Testis (tissue), 3 donors: ENCODE data around the gene KCNIP3. TPM values are rescaled to one million over a fixed set of nuclear protein-coding genes. Genes with fewer than 3 reads are reported as not detected.

Experiments used
- DNase-seq: peaks from one replicate; pipeline ENCODE4 v3.0.0-alpha.2; 2019
- H3K27ac ChIP-seq, 2 donors: fragments of 200-600 bp; sonication (generic); one replicate each; pipeline ENCODE4 v1.5.1; 2019
- H3K27me3 ChIP-seq: fragments of 200-600 bp; sonication (generic); one replicate; pipeline ENCODE4 v1.5.1; 2019
- H3K36me3 ChIP-seq: fragments of 200-600 bp; sonication (generic); one replicate; pipeline ENCODE4 v1.5.1; 2017; ENCODE audit warnings: low read depth; ENCODE audit errors: missing control alignments
- H3K4me1 ChIP-seq: fragments of 200-600 bp; sonication (generic); one replicate; pipeline ENCODE4 v1.5.1; 2019
- H3K4me3 ChIP-seq, 2 donors: fragments of 200-600 bp; sonication (generic); one replicate each; pipeline ENCODE4 v1.5.1; 2017 to 2019
- H3K9me3 ChIP-seq: fragments of 200-600 bp; sonication (generic); one replicate; pipeline ENCODE4 v1.5.1; 2017
- CTCF ChIP-seq, 3 experiments: fragments of 450-650 bp in 2 of 3; fragments of 200-600 bp in 1 of 3; sonication (generic) in 1 of 3; IDR thresholded peaks; one replicate each; pipeline ENCODE4 v1.5.1; 2016 to 2019; ENCODE audit warnings: antibody characterized with exemption in 3 of 3, mild to moderate bottlenecking in 2 of 3, moderate library complexity in 1 of 3
- POLR2A ChIP-seq: fragments of 450-650 bp; IDR thresholded peaks from one replicate; pipeline ENCODE4 v1.6.1; 2017; ENCODE audit warnings: antibody characterized with exemption, mild to moderate bottlenecking, moderate library complexity
- WGBS, 2 donors: methylation state at CpG; one replicate each; pipeline ENCODE4 v1.1.5; 2018; 5-methylcytosine and 5-hydroxymethylcytosine counted together
- intact Hi-C: fragments of 100-400 bp; cut with DNase I; formaldehyde crosslinking; loops from one replicate; pipeline ENCODE4 v1.15.1; 2023; ENCODE audit warnings: low total_unique reads
- polyA plus RNA-seq: library from polyadenylated mRNA; stranded (reverse); fragments of 350-450 nt; fragmentation: Illumina TruSeq; extraction: RNeasy Lipid Tissue Mini Kit (QIAGEN cat#74804); gene quantifications from one replicate; pipeline ENCODE4 v1.2.3, GENCODE V29; 2014; ENCODE audit warnings: low read depth, low replicate concordance; ENCODE audit not compliant: insufficient read depth
- total RNA-seq, 2 donors: library from RNA; depleted of rRNA; stranded (reverse); fragments of >200 nt; gene quantifications; one replicate each; pipeline ENCODE4 v1.2.3, GENCODE V29; 2016

The KCNIP3 gene
- total and polyA plus RNA-seq, 3 donors from 2014 or later: 23.9 to 69.1 (median 43.4) TPM

GRCh38 chr2:95291222-95291621, 5.9 kb upstream of the KCNIP3 start:
- Histone ChIP-seq H3K4me1 (no peaks in the 10 kb centered on the region), H3K27me3 (no peaks in the 10 kb centered on the region), H3K27ac (no peak overlapping the region), H3K36me3 (no peaks in the 10 kb centered on the region), H3K4me3 (no peak overlapping the region), H3K9me3 (no peaks in the 10 kb centered on the region)
- no peak for DNase-seq
- intact Hi-C loops: no loop called here
- TF ChIP-seq POLR2A (no peak), CTCF (IDR thresholded peaks at IDR 0.05) (no peak)

GRCh38 chr2:95292623-95293260, 4.4 kb upstream of the KCNIP3 start:
- DNase-seq: no peak
- H3K27me3 ChIP-seq: no peaks in the 10 kb centered on the region
- intact Hi-C loops: no loop called here
- TF ChIP-seq POLR2A: no peak
- TF ChIP-seq CTCF (IDR thresholded peaks at IDR 0.05): no peak
- whole genome bisulfite sequencing, 2 donors: 89 to 95% methylated on average over 7 to 9 of the region's 9 CpGs
- no peak overlapping the region for H3K27ac ChIP-seq
- no peaks in the 10 kb centered on the region for H3K36me3 ChIP-seq
- no peaks in the 10 kb centered on the region for H3K9me3 ChIP-seq
- no peaks in the 10 kb centered on the region for H3K4me1 ChIP-seq
- no peak overlapping the region for H3K4me3 ChIP-seq

GRCh38 chr2:95294579-95295250, 2.4 kb upstream of the KCNIP3 start:
- intact Hi-C loops: no loop called here
- Histone ChIP-seq H3K9me3 (no peaks in the 10 kb centered on the region), H3K27ac (no peak overlapping the region), H3K4me1 (no peaks in the 10 kb centered on the region), H3K4me3 (no peak overlapping the region), H3K36me3 (no peaks in the 10 kb centered on the region), H3K27me3 (no peaks in the 10 kb centered on the region)
- DNase-seq: no peak
- 87 to 91% methylated on average over 7 to 19 of the region's 19 CpGs for WGBS, 2 donors
- no peak for TF ChIP-seq POLR2A
- TF ChIP-seq CTCF (IDR thresholded peaks at IDR 0.05): no peak

- Histone ChIP-seq H3K27ac (no peak overlapping the region), H3K27me3 (no peaks in the 10 kb centered on the region), H3K4me3 (no peak overlapping the region), H3K4me1 (no peaks in the 10 kb centered on the region), H3K36me3 (no peaks in the 10 kb centered on the region), H3K9me3 (no peaks in the 10 kb centered on the region)
- peak; percentile 16 for DNase-seq
- 20 to 60% methylated on average over 1 to 6 of the region's 6 CpGs for whole genome bisulfite sequencing, 2 donors
- TF ChIP-seq POLR2A: no peak
- no peak for TF ChIP-seq CTCF (IDR thresholded peaks at IDR 0.05)
- intact Hi-C loops: no loop called here
These were observed 1.8 kb upstream of the KCNIP3 start for GRCh38 chr2:95295376-95295775.

- Histone ChIP-seq H3K4me1 (no peaks in the 10 kb centered on the region), H3K27ac (no peak overlapping the region), H3K36me3 (no peaks in the 10 kb centered on the region), H3K27me3 (no peaks in the 10 kb centered on the region), H3K9me3 (no peaks in the 10 kb centered on the region), H3K4me3 (no peak overlapping the region)
- no peak for DNase-seq
- intact Hi-C loops: no loop called here
- 85 to 89% methylated on average over 4 to 5 of the region's 5 CpGs for WGBS, 2 donors
- TF ChIP-seq CTCF (IDR thresholded peaks at IDR 0.05): no peak
- TF ChIP-seq POLR2A: no peak
These were observed 1.1 kb upstream of the KCNIP3 start for GRCh38 chr2:95296011-95296410.
